ENCODE data around the gene AFF3. TPM values are rescaled to one million over a fixed set of nuclear protein-coding genes. Genes with fewer than 3 reads are reported as not detected.

The AFF3 gene
- total and polyA plus RNA-seq, 2 of the 4 experiments (the other 2 are of a cell fraction), result 12.9 to 14.3 TPM

- H2BK5ac ChIP-seq (ENCODE audit: low read depth, low read length, poor library complexity, severe bottlenecking), result peak overlapping the region; percentile 59
- H3K9ac ChIP-seq (ENCODE audit: low read depth, low read length), result peak overlapping the region; percentile 36; the same call in 1 of the 2 replicates
- no peak overlapping the region for H2AK9ac ChIP-seq (replicated peaks; ENCODE audit: low read depth, low read length, poor library complexity)
- peak overlapping the region; percentile 60 for H2AK5ac ChIP-seq (ENCODE audit: low read depth, low read length)
- no peaks in the 10 kb centered on the region for H4K20me1 ChIP-seq (ENCODE audit: insufficient read depth, low read length)
- ATAC-seq (ENCODE audit: low read depth) (peak; percentile 66), DNase-seq (peak; percentile 54)
- H4K8ac ChIP-seq (ENCODE audit: low read depth in 2 of 2, low read length in 2 of 2), result peak overlapping the region; percentile 46 to 58
- H3K4ac ChIP-seq (ENCODE audit: low read depth, low read length), result peak overlapping the region; percentile 89
- CTCF ChIA-PET, result no interaction called here
- peaks cover 9% of the 10 kb centered on the region; the same call in 1 of the 2 replicates for H3K9me1 ChIP-seq (ENCODE audit: insufficient read depth, low read length)
- TF ChIP-seq RAD21 (IDR thresholded peaks at IDR 0.05; ENCODE audit: low read length), result no peak
- TF ChIP-seq MXI1 (IDR thresholded peaks at IDR 0.05; ENCODE audit: borderline replicate concordance, low read depth, low read length), result no peak
- no peak for TF ChIP-seq POLR2A (IDR thresholded peaks at IDR 0.05; ENCODE audit: low read depth, low read length)
- TF ChIP-seq BHLHE40 (IDR thresholded peaks at IDR 0.05; ENCODE audit: low read depth, low read length), result no peak
- TF ChIP-seq MAFK (IDR thresholded peaks at IDR 0.05; ENCODE audit: low read depth, low read length), result no peak
- no peak for TF ChIP-seq USF2 (IDR thresholded peaks at IDR 0.05; ENCODE audit: low read depth, low read length)
- no peak for TF ChIP-seq ELK1 (IDR thresholded peaks at IDR 0.05; ENCODE audit: borderline replicate concordance, low read depth, low read length)
- no peak for TF ChIP-seq SMC3 (IDR thresholded peaks at IDR 0.05; ENCODE audit: low read depth, low read length)
- TF ChIP-seq NFE2L2 (IDR thresholded peaks at IDR 0.05; ENCODE audit: low read depth, low read length), result no peak
- no peak for TF ChIP-seq CTCF (conservative IDR thresholded peaks at IDR 0.05; ENCODE audit: low read depth, low read length)
- no peak for TF ChIP-seq RFX5 (IDR thresholded peaks at IDR 0.05; ENCODE audit: low read depth, low read length)
- POLR2A ChIA-PET (ENCODE audit: unreplicated experiment), result no interaction called here
- peak overlapping the region; percentile 30; the same call in 2 of the 3 replicates for H2BK15ac ChIP-seq (ENCODE audit: low read depth, low read length)
- H2AFZ ChIP-seq (replicated peaks; ENCODE audit: low read length, poor library complexity), result peak overlapping the region; percentile 19
- H3K36me3 ChIP-seq (ENCODE audit: control insufficient read depth, insufficient read depth, low read length), result no peaks in the 10 kb centered on the region
- peak overlapping the region; percentile 3 for H3K4me2 ChIP-seq (ENCODE audit: low read depth, low read length)
- no peaks in the 10 kb centered on the region for H3K9me3 ChIP-seq (ENCODE audit: control insufficient read depth, insufficient read depth, low read length)
- no peaks in the 10 kb centered on the region for H3K27me3 ChIP-seq (ENCODE audit: control insufficient read depth, insufficient read depth, low read length)
- H3K4me3 ChIP-seq (ENCODE audit: insufficient read depth, low read depth, low read length), result no peak overlapping the region
- H3K27ac ChIP-seq (ENCODE audit: insufficient read depth, low read length), result peak overlapping the region; percentile 75; the same call in 1 of the 2 replicates
- H3K18ac ChIP-seq (ENCODE audit: low read depth, low read length), result peak overlapping the region; percentile 52
- intact Hi-C loops (cut with micrococcal nuclease) (loop anchor here (5.0 kb wide), 3 partner anchors 153 to 283 kb away; no protein-coding TSS in a partner anchor), in situ Hi-C loops (cut with MboI; ENCODE audit: low sequenced_read_pairs) (loop anchor here (10.0 kb wide), 1 partner anchor 515 kb away; no protein-coding TSS in a partner anchor), dilution Hi-C loops (cut with HindIII; ENCODE audit: low sequenced_read_pairs, unreplicated experiment) (no loop called here)
- peak overlapping the region; percentile 72 for H3K23ac ChIP-seq (ENCODE audit: low read depth, low read length)
- peak overlapping the region; percentile 92 for H2BK120ac ChIP-seq (ENCODE audit: low read depth, low read length)
- WGBS, 2 experiments (ENCODE audit: extremely low coverage in 2 of 2, insufficient read length in 1 of 2), result 49% methylated on average over 2 of the region's 7 CpGs; no CpG with 5 or more reads in 1 of the 2 experiments
- H2BK20ac ChIP-seq (ENCODE audit: low read depth, low read length), result peak overlapping the region; percentile 85
- H4K5ac ChIP-seq (ENCODE audit: low read depth, low read length), result peak overlapping the region; percentile 4
- H4K91ac ChIP-seq (ENCODE audit: insufficient read depth, low read depth, low read length), result peak overlapping the region; percentile 67
- peaks cover 15% of the 10 kb centered on the region for H3K4me1 ChIP-seq (ENCODE audit: control insufficient read depth, insufficient read depth, low read length)
- H3K14ac ChIP-seq (replicated peaks; ENCODE audit: low read depth, low read length), result peak overlapping the region; percentile 74
- 0 out of 4 replicates have a peak, but pooled peaks cover 0 to 3% of the 10 kb centered on the region in 2 experiments for H3K79me1 ChIP-seq (ENCODE audit: low read depth in 1 of 2, low read length in 2 of 2)
- peak overlapping the region; percentile 40; the same call in 1 of the 2 replicates for H3K56ac ChIP-seq (ENCODE audit: extremely low read depth, insufficient read depth, low read length)
- no TSS peak for BruUV-seq (replicated peaks)
These were observed 413.0 kb downstream of the AFF3 start for GRCh38 chr2:99729104-99730025.

All from IMR-90 (cell line).